Breast epithelium (tissue), 4 donors: ENCODE data around the gene CCSAP. TPM values are rescaled to one million over a fixed set of nuclear protein-coding genes. Genes with fewer than 3 reads are reported as not detected.
A peak's percentile ranks its signal among the peaks of the same experiment; 100 is the strongest.

Experiments used
- DNase-seq, 2 donors: peaks; one replicate each; pipeline ENCODE4 v3.0.0-alpha.2; 2019; ENCODE audit warnings: low spot score in 2 of 2
- H3K27ac ChIP-seq, 2 donors: fragments of 200-600 bp; sonication (generic) in 1 of 2; one replicate each; pipeline ENCODE4 v1.5.1; 2016 to 2019; ENCODE audit warnings: mild to moderate bottlenecking in 1 of 2
- H3K27me3 ChIP-seq, 2 donors: fragments of 200-600 bp; sonication (generic) in 1 of 2; one replicate each; pipeline versions ENCODE4 v1.5.1 to v1.6.0; 2017 to 2019; ENCODE audit warnings: control low read depth in 1 of 2, mild to moderate bottlenecking in 1 of 2
- H3K36me3 ChIP-seq: fragments of 200-600 bp; one replicate; pipeline ENCODE4 v1.5.1; 2019
- H3K4me1 ChIP-seq, 2 donors: fragments of 200-600 bp; sonication (generic); one replicate each; pipeline ENCODE4 v1.5.1; 2016 to 2019; ENCODE audit warnings: control low read depth in 1 of 2
- H3K4me3 ChIP-seq, 3 donors: fragments of 200-600 bp; sonication (generic); 1 replicate in 2 of 3; 2 replicates in 1 of 3; pipeline ENCODE4 v1.5.1; 2016 to 2019; ENCODE audit warnings: mild to moderate bottlenecking in 3 of 3, moderate library complexity in 2 of 3
- H3K9me3 ChIP-seq, 2 donors: fragments of 200-600 bp; sonication (generic) in 1 of 2; one replicate each; pipeline ENCODE4 v1.5.1; 2016 to 2019; ENCODE audit warnings: control low read depth in 1 of 2
- CTCF ChIP-seq, 3 donors: fragments of 450-650 bp; IDR thresholded peaks; one replicate each; pipeline ENCODE4 v1.5.1; 2016 to 2017; ENCODE audit warnings: antibody characterized with exemption in 3 of 3, mild to moderate bottlenecking in 3 of 3, moderate library complexity in 3 of 3
- POLR2A ChIP-seq: fragments of 450-650 bp; IDR thresholded peaks from one replicate; pipeline ENCODE4 v1.6.1; 2016; ENCODE audit warnings: antibody characterized with exemption, mild to moderate bottlenecking, moderate library complexity
- POLR2AphosphoS5 ChIP-seq, 3 donors: sonication (generic); formaldehyde crosslinking; IDR thresholded peaks; one replicate each; pipeline ENCODE4 v1.6.1; 2017; ENCODE audit warnings: antibody characterized with exemption in 3 of 3
- intact Hi-C: fragments of 100-400 bp; cut with DNase I; formaldehyde crosslinking; loops from one replicate; pipeline ENCODE4 v1.15.1; 2023; ENCODE audit warnings: low total_unique reads
- total RNA-seq, 3 donors: library from RNA; depleted of rRNA; stranded (reverse); fragments of >200 nt; gene quantifications; one replicate each; pipeline ENCODE4 v1.1.0, GENCODE V29; 2016

CCSAP gene
- total RNA-seq, 3 donors from 2014 or later = 6.9 to 13.5 (median 7.8) TPM

- Histone ChIP-seq H3K9me3 (peaks cover 0 to 18% of the 10 kb centered on the region in 2 donors), H3K36me3 (no peaks in the 10 kb centered on the region), H3K27ac (no peak overlapping the region), H3K4me3 (no peak overlapping the region), H3K4me1 (no peaks in the 10 kb centered on the region), H3K27me3 (peaks cover 0 to 10% of the 10 kb centered on the region in 2 donors)
- no peak for TF ChIP-seq CTCF (IDR thresholded peaks at IDR 0.05)
- TF ChIP-seq POLR2A = no peak
- no peak for TF ChIP-seq POLR2AphosphoS5 (IDR thresholded peaks at IDR 0.05)
- no peak for DNase-seq
- intact Hi-C loops = no loop called here
Observed at GRCh38 chr1:229352975-229353374, 10.1 kb upstream of the CCSAP start.

DNA sequence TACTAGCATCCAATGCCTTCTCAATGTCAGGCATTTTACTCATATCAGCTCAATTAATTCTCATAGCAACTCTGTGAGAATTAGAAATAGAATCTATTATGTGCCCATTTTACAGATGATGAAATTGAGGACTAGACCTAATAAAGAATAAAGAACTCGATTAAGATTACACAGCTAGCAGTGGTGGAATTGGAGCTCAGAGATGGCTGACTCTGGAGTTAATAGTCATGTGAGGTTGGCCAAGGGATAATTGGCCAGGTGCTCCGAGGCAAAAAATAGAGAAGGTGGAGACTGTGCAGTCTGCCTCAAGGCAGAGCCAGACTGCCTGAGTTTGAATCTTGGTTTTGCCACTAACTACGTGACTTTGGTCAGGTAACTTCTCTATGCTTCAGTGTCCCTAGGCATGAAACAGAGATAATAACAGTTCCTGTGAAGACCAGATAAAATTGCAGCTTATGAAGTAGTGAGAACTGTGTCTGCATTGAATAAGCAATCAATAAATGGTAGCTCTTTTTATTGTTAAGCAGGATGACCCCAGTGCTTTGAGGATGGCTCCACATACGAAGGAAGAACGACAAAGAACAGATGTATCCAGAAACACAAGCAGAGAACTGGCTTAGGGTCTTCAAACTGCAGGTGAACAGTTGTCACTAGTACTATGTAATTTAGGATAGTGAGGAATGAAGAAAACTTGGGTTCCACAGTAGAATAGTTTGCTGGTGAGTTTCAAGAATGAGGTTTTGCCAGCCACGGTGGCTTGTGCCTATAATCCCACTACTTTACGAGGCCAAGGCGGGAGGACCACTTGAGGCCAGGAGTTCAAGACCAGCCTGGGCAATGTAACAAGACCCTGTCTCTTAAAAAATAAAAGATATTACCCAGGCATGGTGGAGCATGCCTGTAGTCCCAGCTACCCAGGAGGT is 6.9 kb upstream of the CCSAP start:
- no peak for TF ChIP-seq POLR2AphosphoS5 (IDR thresholded peaks at IDR 0.05)
- no peak overlapping the region for H3K27ac ChIP-seq
- H3K9me3 ChIP-seq = peaks cover 0 to 12% of the 10 kb centered on the region in 2 donors
- intact Hi-C loops = no loop called here
- no peak overlapping the region for H3K4me3 ChIP-seq
- no peak for DNase-seq
- H3K27me3 ChIP-seq = peaks cover 0 to 10% of the 10 kb centered on the region in 2 donors
- no peaks in the 10 kb centered on the region for H3K4me1 ChIP-seq
- H3K36me3 ChIP-seq = no peaks in the 10 kb centered on the region

DNA sequence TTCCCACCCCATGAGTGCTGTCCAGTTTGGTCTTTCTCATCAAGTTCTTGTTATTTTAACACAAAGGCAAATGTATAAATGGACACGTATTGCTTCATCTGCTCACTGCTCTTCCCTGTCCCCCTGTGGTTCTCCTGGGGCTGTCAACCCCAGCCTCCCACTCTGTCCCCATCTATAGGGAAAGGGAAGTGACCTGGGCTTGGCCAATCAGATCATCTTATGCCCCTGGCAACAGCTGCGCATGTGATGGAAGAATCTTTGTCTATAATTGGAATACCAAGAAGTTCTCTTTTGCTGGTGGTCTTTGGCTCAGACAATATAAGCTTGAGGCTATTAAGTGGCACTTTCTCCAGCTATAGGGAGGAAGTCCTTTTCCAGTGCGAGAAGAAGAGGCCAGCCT is 4.7 kb upstream of the CCSAP start:
- Histone ChIP-seq H3K36me3 (no peaks in the 10 kb centered on the region), H3K27me3 (peaks cover 0 to 10% of the 10 kb centered on the region in 2 donors), H3K4me1 (no peaks in the 10 kb centered on the region), H3K9me3 (no peaks in the 10 kb centered on the region), H3K27ac (no peak overlapping the region), H3K4me3 (no peak overlapping the region)
- DNase-seq = no peak
- TF ChIP-seq POLR2A (no peak), CTCF (IDR thresholded peaks at IDR 0.05) (no peak), POLR2AphosphoS5 (IDR thresholded peaks at IDR 0.05) (no peak)
- intact Hi-C loops = no loop called here

DNA sequence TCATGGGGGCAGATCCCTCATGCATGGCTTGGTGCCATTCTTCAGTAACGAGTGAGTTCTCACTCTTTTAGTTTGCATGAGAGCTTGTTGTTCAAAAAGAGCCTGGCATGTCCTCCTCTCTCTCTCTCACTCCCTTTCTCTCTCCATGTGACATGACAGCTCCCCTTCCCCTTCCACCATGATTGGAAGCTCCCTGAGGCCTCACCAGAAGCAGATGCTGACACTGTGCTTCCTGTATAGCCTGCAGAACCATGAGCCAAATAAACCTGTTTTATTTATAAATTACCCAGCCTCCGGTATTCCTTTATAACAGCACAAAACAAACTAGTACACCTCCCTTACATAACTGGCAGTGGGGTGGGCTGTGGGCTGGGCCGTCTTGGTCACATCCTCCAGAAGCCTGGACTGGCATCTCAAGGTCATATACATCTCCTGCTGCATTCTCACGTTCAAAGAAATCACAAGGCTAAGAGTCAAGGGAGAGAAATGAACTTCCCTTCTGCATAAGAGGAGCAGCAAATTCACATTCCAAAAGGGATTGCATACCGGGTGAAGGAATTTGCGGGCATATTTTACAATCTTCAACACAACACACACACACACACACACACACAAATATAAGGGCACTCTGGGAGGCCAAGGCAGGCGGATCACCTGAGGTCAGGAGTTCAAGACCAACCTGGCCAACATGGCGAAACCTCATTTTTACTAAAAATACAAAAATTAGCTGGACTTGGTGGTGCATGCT is 2.3 kb upstream of the CCSAP start:
- Histone ChIP-seq H3K27me3 (peaks cover 0 to 10% of the 10 kb centered on the region in 2 donors), H3K9me3 (no peaks in the 10 kb centered on the region), H3K36me3 (no peaks in the 10 kb centered on the region), H3K4me3 (no peak overlapping the region), H3K27ac (no peak overlapping the region), H3K4me1 (no peaks in the 10 kb centered on the region)
- no peak for DNase-seq
- TF ChIP-seq CTCF (IDR thresholded peaks at IDR 0.05) (no peak), POLR2AphosphoS5 (IDR thresholded peaks at IDR 0.05) (no peak), POLR2A (no peak)
- intact Hi-C loops = no loop called here

DNA sequence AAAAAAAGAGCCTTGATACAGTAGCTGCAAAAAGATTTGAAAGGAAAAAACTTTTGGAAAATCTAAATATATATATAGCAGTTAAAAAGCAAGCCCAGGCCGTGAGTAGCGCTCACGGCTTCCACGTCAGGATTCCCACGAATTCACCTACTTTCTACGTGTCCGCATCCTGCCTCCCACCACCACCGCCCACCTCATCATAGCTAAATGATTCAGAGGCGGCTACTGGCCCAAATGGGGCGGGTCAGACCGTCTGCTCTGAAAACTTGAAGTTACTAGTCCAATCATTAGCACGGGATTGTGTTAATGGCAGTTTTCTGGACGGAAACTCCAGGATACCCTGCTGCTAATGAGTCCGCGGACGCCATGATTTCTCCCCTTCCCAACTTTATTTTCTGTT is 1.3 kb upstream of the CCSAP start:
- Histone ChIP-seq H3K4me3 (peak overlapping the region in 2 of 3 donors; percentile 91 to 99), H3K27me3 (no peaks in the 10 kb centered on the region), H3K27ac (no peak overlapping the region), H3K4me1 (no peaks in the 10 kb centered on the region), H3K9me3 (no peaks in the 10 kb centered on the region), H3K36me3 (no peaks in the 10 kb centered on the region)
- intact Hi-C loops = no loop called here
- TF ChIP-seq POLR2AphosphoS5 (IDR thresholded peaks at IDR 0.05) (no peak), CTCF (IDR thresholded peaks at IDR 0.05) (no peak), POLR2A (no peak)
- no peak for DNase-seq
